IgD-negative memory B cell (primary cell): Measurements from ENCODE around the gene UPF1. TPM values are rescaled to one million over a fixed set of nuclear protein-coding genes. Genes with fewer than 3 reads are reported as not detected.
"Not testable (repeated sequence)": the region's sequence is repeated elsewhere in the genome, so short reads cannot be mapped to it uniquely, and the experiment has no call there.

ENCODE experiments used
- H3K27ac Mint-ChIP-seq, 3 donors: one replicate each; pipeline ENCODE4 v1.8.0; 2020 to 2022; ENCODE audit warnings: mild to moderate bottlenecking in 3 of 3, mixed read lengths in 3 of 3, moderate library complexity in 1 of 3
- H3K27me3 Mint-ChIP-seq: one replicate; pipeline ENCODE4 v1.8.0; 2021; ENCODE audit warnings: mixed read lengths
- H3K36me3 Mint-ChIP-seq: one replicate; pipeline ENCODE4 v1.8.0; 2020; ENCODE audit warnings: mild to moderate bottlenecking, mixed read lengths
- H3K4me1 Mint-ChIP-seq, 3 donors: one replicate each; pipeline ENCODE4 v1.8.0; 2020 to 2022; ENCODE audit warnings: mixed read lengths in 3 of 3, mild to moderate bottlenecking in 1 of 3
- H3K4me3 Mint-ChIP-seq, 4 donors: one replicate each; pipeline ENCODE4 v1.8.0; 2020 to 2022; ENCODE audit warnings: mild to moderate bottlenecking in 4 of 4, mixed read lengths in 4 of 4, moderate library complexity in 3 of 4
- H3K9me3 Mint-ChIP-seq, 3 donors: one replicate each; pipeline ENCODE4 v1.8.0; 2020 to 2021; ENCODE audit warnings: mixed read lengths in 3 of 3, mild to moderate bottlenecking in 1 of 3
- polyA plus RNA-seq: library from polyadenylated mRNA; unstranded; fragments of 300-500 nt; fragmentation: Illumina TruSeq; gene quantifications from one replicate; pipeline ENCODE4 v1.2.3, GENCODE V29; 2021

UPF1 gene
- polyA plus RNA-seq, 1 donor from 2014 or later: 14.6 TPM

DNA sequence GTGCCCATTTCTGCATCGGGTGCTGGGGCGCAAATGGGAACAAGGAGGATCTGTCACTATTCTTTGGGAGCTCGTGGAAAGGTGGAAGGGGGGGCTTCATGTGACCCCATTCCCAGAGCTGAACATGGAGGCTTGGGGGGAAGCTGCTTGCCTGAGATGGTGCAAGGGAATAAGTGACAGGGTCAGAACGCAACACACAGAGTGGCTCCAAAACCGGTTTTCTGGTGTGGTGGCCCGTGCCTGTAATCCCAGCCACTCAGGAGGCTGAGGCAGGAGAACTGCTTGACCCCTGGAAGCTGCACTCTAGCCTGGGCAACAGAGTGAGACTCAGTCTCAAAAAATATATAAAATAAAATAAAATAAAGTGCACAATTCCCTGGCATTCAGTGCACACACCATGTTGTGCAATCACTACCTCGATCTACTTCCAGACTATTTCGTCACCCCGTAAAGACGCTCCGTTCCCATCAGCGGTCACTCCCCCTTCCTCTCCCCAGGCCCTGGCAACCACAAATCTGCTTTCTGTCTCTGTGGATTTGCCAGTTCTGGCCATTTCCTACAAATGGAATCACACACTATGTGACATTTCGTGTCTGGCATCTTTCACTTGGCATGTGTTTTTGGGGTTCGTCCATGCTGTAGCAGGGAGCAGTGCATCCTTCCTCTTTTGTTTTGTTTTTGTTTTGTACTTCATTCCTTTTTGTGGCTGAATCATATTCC is 22.4 kb upstream of the UPF1 start:
- Mint-ChIP-seq H3K27me3 (peaks cover 7% of the 10 kb centered on the region), H3K4me3 (peak overlapping the region in 1 of 4 donors; percentile 67), H3K9me3 (no peaks in the 10 kb centered on the region), H3K36me3 (no peaks in the 10 kb centered on the region), H3K27ac (no peak overlapping the region), H3K4me1 (peaks cover 0 to 3% (median 3%) of the 10 kb centered on the region in 3 donors)

GRCh38 chr19:18811638-18812037 is 20.1 kb upstream of the UPF1 start:
- peak overlapping the region in 2 of 3 donors; percentile 16 to 76 for H3K27ac Mint-ChIP-seq
- H3K36me3 Mint-ChIP-seq, H3K9me3 Mint-ChIP-seq, H3K27me3 Mint-ChIP-seq, H3K4me1 Mint-ChIP-seq, H3K4me3 Mint-ChIP-seq: not testable (repeated sequence)

DNA sequence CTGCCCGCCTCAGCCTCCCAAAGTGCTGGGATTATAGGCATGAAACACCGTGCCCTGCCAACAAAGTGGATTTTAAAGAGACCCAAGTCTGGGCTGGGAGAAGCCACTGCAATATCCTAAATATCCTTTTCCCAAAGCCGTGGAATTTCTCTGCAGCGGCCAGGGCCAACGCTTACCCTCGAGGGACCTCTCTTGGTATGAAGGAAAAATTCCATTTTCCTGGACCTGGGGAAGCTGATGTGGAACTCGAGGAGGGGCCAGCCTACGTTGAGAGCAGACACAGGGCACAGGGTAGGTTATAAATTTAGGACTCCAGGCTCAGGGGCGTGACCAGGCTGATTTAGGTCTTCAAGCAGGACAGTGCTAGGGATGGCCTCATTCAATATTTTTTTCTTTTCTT is 17.7 kb upstream of the UPF1 start:
- Mint-ChIP-seq H3K4me1 (peaks cover 0 to 3% (median 3%) of the 10 kb centered on the region in 3 donors), H3K27me3 (peaks cover 7% of the 10 kb centered on the region), H3K36me3 (no peaks in the 10 kb centered on the region), H3K27ac (no peak overlapping the region), H3K4me3 (no peak overlapping the region), H3K9me3 (no peaks in the 10 kb centered on the region)

- Mint-ChIP-seq H3K36me3 (no peaks in the 10 kb centered on the region), H3K27ac (no peak overlapping the region), H3K4me3 (no peak overlapping the region), H3K4me1 (no peaks in the 10 kb centered on the region), H3K9me3 (no peaks in the 10 kb centered on the region), H3K27me3 (peaks cover 3% of the 10 kb centered on the region)
Observed at GRCh38 chr19:18815673-18816072, 16.1 kb upstream of the UPF1 start.

GRCh38 chr19:18816645-18817044 is 15.1 kb upstream of the UPF1 start:
- not testable (repeated sequence) for H3K27ac Mint-ChIP-seq, H3K9me3 Mint-ChIP-seq, H3K36me3 Mint-ChIP-seq

DNA sequence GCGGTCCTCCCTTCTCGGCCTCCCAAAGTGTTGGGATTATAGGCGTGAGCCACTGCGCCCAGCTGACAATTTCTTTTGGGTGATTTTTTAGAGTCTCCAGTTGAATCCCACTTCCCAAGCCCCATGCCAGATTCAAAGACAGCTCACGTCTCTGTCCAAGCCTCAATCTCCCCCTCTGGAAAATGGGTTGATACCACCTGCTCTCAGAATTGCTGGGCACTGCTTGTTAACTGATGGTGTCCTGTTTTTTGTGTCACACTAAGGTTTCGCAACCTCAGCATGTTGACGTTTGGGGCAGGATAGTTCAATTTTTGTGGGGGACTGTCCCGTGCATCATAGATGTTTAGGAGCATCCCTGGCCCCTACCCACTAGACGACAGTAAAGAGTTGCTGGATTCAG is 14.2 kb upstream of the UPF1 start:
- no peaks in the 10 kb centered on the region for H3K9me3 Mint-ChIP-seq
- no peak overlapping the region for H3K4me3 Mint-ChIP-seq
- H3K27ac Mint-ChIP-seq: no peak overlapping the region
- no peaks in the 10 kb centered on the region for H3K36me3 Mint-ChIP-seq
- peaks cover 3% of the 10 kb centered on the region for H3K27me3 Mint-ChIP-seq
- H3K4me1 Mint-ChIP-seq: no peaks in the 10 kb centered on the region

More at GRCh38 chr19:18816645-18817044, 15.1 kb upstream of the UPF1 start:
- not testable (repeated sequence) for H3K27me3 Mint-ChIP-seq, H3K4me1 Mint-ChIP-seq, H3K4me3 Mint-ChIP-seq

DNA sequence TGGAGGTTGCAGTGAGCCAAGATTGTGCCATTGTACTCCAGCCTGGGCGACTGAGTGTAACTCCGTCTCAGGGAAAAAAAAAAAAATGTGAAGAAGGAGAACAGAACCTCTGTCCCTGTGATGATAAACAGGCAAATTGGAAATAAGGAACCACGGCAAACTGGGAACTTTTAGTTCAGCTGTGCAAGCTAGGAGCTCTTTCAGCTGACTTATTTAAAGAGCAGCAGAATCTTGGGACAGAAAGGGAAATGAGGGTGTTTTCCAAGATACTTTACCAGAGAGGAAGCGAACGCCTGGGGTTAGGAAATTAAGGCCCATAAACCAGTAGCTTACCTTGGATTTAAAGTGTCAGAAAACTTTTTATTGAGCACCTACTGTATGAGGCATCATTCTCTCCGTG is 3.0 kb upstream of the UPF1 start:
- H3K4me3 Mint-ChIP-seq: no peak overlapping the region
- no peaks in the 10 kb centered on the region for H3K36me3 Mint-ChIP-seq
- peaks cover 4% of the 10 kb centered on the region for H3K27me3 Mint-ChIP-seq
- no peak overlapping the region for H3K27ac Mint-ChIP-seq
- H3K4me1 Mint-ChIP-seq: peaks cover 2 to 10% (median 7%) of the 10 kb centered on the region in 3 donors
- H3K9me3 Mint-ChIP-seq: peaks cover 0 to 3% (median 0%) of the 10 kb centered on the region in 3 donors

DNA sequence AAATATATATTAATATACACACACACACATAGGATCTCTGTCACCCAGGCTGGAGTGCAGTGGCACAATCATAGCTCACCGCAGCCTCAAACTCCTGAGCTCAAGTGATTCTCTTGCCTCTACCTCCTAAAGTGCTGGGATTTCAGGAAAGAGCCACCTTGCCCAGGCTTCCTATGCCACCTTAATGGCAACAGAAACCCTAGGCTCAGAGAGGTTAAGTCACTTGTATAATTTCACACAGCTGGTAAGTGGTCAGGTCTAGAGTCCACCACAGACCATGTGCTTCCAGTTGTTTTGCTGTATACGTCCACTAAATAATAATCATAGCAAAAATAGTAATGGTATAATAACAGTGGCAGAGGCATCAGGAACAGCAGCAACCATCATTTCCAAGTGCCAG is 1.3 kb upstream of the UPF1 start:
- no peak overlapping the region for H3K27ac Mint-ChIP-seq
- no peaks in the 10 kb centered on the region for H3K36me3 Mint-ChIP-seq

GRCh38 chr19:18832306-18833140 is 764 bp downstream of the UPF1 start:
- H3K4me1 Mint-ChIP-seq: peaks cover 29 to 35% (median 35%) of the 10 kb centered on the region in 3 donors
- H3K27ac Mint-ChIP-seq: peak overlapping the region; percentile 81 to 92 (median 87)
- no peaks in the 10 kb centered on the region for H3K36me3 Mint-ChIP-seq
- peaks cover 3% of the 10 kb centered on the region for H3K27me3 Mint-ChIP-seq
- peaks cover 0 to 3% (median 0%) of the 10 kb centered on the region in 3 donors for H3K9me3 Mint-ChIP-seq
- H3K4me3 Mint-ChIP-seq: peak overlapping the region; percentile 85 to 96 (median 93)

More for the DNA sequence above, 1.3 kb upstream of the UPF1 start:
- peak overlapping the region; percentile 30 to 79 (median 72) for H3K4me3 Mint-ChIP-seq
- H3K9me3 Mint-ChIP-seq: peaks cover 0 to 3% (median 0%) of the 10 kb centered on the region in 3 donors
- H3K4me1 Mint-ChIP-seq: peaks cover 16 to 22% (median 21%) of the 10 kb centered on the region in 3 donors
- peaks cover 4% of the 10 kb centered on the region for H3K27me3 Mint-ChIP-seq

GRCh38 chr19:18833141-18833476 is 1.4 kb downstream of the UPF1 start:
- H3K27ac Mint-ChIP-seq: peak overlapping the region; percentile 81 to 92 (median 87)
- peak overlapping the region; percentile 85 to 96 (median 93) for H3K4me3 Mint-ChIP-seq
- no peaks in the 10 kb centered on the region for H3K36me3 Mint-ChIP-seq
- H3K9me3 Mint-ChIP-seq: no peaks in the 10 kb centered on the region
- peaks cover 35 to 41% (median 40%) of the 10 kb centered on the region in 3 donors for H3K4me1 Mint-ChIP-seq
- no peaks in the 10 kb centered on the region for H3K27me3 Mint-ChIP-seq

GRCh38 chr19:18833849-18834643 is 2.3 kb downstream of the UPF1 start:
- H3K9me3 Mint-ChIP-seq: no peaks in the 10 kb centered on the region
- H3K36me3 Mint-ChIP-seq: no peaks in the 10 kb centered on the region
- peaks cover 41 to 47% (median 45%) of the 10 kb centered on the region in 3 donors for H3K4me1 Mint-ChIP-seq
- peak overlapping the region; percentile 85 to 96 (median 92) for H3K4me3 Mint-ChIP-seq
- H3K27me3 Mint-ChIP-seq: no peaks in the 10 kb centered on the region
- H3K27ac Mint-ChIP-seq: peak overlapping the region; percentile 77 to 92 (median 78)

GRCh38 chr19:18834644-18834984 is 2.9 kb downstream of the UPF1 start:
- Mint-ChIP-seq H3K4me1 (peaks cover 41 to 51% (median 49%) of the 10 kb centered on the region in 3 donors), H3K9me3 (no peaks in the 10 kb centered on the region), H3K27ac (no peak overlapping the region), H3K4me3 (peak overlapping the region; percentile 85 to 96 (median 92)), H3K36me3 (no peaks in the 10 kb centered on the region), H3K27me3 (no peaks in the 10 kb centered on the region)

DNA sequence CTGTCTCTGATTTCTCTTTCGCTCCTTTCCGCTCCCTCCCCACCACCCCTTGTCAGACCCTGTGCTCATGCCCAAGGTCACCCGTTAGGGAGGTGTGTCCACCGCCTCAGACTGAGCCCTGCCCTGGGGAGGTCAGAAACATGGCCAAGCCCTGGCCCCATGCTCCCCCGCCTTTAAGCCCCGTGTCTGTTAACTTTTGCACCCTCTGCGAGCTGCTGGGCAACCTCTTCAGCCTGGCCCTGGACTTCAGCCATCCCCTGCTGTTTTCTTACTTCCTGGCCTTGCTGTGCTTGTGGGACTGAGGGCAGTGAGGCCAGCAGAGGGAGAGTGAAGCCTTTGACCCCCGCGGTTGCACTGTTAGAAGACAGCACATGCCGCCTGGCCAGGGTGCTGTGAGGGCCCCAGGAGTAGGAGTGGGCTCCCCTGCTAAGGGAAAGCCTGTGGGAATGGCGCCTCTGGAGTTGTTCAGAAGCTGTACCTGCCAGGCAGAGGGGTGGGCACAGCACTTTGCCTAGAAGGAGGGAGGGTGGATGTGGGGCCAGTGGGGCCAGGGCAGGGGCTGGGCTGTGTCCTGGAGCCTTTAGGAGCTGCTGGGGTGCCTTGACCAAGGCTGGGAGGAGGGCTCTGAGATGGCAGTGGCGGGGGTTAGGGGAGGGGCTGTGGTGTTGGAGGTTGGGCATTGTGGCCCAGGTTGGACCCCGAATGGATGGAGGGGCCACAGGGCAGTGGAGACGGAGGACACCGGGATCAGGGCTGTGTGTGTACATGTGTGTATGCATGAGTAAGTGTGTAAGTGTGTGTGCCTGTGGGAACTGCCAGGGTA is 7.9 kb downstream of the UPF1 start:
- peaks cover 54 to 68% (median 68%) of the 10 kb centered on the region in 3 donors for H3K4me1 Mint-ChIP-seq
- no peaks in the 10 kb centered on the region for H3K9me3 Mint-ChIP-seq
- no peaks in the 10 kb centered on the region for H3K27me3 Mint-ChIP-seq
- H3K36me3 Mint-ChIP-seq: peaks cover 3% of the 10 kb centered on the region
- H3K4me3 Mint-ChIP-seq: peak overlapping the region in 1 of 4 donors; percentile 31
- H3K27ac Mint-ChIP-seq: peak overlapping the region in 1 of 3 donors; percentile 18
